Cardiac septum (tissue), 1 donor: Measurements from ENCODE around the gene ICE2. TPM values are rescaled to one million over a fixed set of nuclear protein-coding genes. Genes with fewer than 3 reads are reported as not detected.

Experiments used
- DNase-seq: peaks from one replicate; pipeline ENCODE4 v3.0.0-alpha.2; 2020; ENCODE audit warnings: low spot score
- intact Hi-C: fragments of 100-400 bp; cut with DNase I; formaldehyde crosslinking; loops from one replicate; pipeline ENCODE4 v1.14.0; 2022
- total RNA-seq: library from RNA; stranded (reverse); fragmentation: NEBNext Ultra II Directional; extraction: Animal tissue kit (Norgen Biotek cat#: 25700); gene quantifications from one replicate; pipeline ENCODE4 v1.2.1, GENCODE V29; 2021
- donor health status: DM: no; HTN: no; CAD: no.

Gene ICE2
- total RNA-seq, 1 donor from 2014 or later = 29.7 TPM

DNA sequence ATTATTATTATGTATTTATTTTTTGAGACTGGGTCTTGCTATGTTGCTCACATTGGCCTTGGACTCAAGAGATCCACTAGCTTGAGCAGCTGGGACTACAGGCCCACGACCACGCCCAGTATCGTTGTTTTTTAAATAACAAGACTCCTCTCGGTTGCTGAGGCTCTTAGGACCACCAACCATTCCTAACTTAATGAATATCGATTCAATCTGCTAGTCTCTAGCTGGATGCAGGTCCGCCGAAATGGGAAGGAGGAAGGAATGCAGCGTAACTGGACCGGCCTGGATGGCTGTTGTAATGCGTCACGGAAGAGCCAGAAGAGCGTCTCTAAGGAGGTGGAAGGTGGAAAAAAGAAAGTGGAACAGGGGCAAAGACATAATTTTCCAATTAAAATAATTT lies 82.8 kb downstream of the ICE2 start:
- intact Hi-C loops = loop anchor here (2.0 kb wide), 2 partner anchors 25 to 33 kb away; no protein-coding TSS in a partner anchor

DNA sequence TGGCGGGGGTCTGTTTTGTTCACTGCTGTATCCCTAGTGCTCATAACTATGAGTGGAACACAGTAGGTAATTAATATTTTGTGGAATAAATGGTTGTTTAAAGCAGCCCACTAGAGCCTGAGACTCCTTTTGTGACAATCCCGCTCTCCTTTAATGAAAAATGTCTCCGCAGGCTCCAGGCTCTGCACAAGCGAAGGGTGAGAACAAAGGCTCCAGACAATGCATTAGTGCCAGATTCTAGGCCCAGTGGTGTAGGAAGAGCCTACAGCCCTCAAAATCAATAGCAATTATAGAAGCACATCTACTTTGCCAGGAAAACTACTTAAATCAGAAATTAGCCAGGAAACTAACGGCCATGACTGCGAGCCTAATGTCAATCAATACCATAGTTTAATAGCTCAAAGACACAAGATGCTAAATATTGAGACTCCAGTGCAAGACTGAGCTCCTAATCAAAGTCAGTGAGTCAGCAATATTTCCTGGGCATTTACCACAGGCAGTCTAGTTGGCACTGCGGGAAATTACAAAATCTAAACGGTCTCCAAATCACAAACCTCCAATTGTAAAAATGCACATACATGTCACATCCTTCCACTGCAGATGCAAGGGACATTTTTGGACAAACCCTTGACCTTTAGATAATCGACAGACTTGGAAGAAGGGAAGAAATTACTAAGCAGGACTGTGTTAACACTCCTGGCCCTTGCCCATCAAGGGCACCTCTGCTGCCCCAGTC lies 83.5 kb downstream of the ICE2 start:
- intact Hi-C loops = loop anchor here (2.0 kb wide), 2 partner anchors 25 to 33 kb away; no protein-coding TSS in a partner anchor
- no peak for DNase-seq

More for the DNA sequence above, 82.8 kb downstream of the ICE2 start:
- no peak for DNase-seq

DNA sequence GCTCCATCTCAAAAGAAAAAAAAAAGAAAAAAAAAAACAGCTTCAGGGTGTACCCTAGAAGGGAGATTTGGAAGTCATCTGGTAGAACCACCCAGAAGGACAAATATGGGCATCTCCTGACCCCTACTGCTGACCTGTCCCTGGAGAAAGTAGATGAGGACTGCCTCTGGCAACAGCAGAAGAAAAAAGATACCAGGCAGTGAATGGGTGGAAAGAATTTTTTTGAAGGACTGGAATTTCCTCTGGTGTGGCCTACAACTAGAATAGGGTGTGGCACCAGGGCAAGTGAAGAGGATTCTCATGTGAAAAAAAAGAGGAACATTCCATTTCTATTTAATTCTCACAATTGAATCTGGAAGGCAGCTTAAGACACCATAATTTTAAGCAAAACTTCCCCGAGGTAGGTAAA lies 84.2 kb downstream of the ICE2 start:
- intact Hi-C loops = no loop called here
- no peak for DNase-seq

DNA sequence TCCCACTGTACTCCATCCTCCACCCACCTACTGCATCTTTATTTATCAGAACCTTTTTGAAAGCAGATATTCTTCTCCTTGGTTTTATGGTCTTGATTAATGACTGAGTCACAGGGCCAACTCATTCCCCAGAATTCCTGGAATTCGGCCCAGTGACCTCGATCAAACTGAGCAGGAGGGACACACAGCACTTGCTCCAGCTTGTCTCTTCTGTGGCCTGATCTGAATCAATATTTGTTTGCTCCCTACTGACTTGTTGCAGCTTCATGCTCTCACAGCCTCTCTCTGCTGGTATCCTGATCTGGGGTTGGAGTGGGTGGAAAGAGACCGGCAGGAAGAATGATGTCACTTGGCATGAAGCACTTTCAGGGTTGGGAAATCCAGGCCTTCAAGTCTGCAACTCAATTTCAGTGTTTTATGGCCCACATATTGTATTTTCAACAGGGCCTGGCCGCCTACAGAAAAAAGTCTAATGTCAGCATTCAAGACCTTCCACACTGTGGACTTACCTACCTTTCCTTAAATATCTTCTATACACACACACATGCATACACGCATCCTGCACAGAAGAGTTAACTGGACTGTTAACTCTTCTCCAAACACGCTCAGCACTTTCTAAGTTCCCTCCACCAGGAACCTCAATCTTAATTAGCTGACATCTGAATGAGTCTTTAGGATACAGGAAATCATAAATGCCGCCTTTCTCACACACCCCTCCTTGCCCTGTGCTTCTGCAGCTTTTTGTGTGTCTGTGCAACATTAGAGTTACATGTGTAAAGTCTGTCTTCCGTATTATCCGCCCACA lies 85.8 kb downstream of the ICE2 start:
- no peak for DNase-seq
- intact Hi-C loops = no loop called here

DNA sequence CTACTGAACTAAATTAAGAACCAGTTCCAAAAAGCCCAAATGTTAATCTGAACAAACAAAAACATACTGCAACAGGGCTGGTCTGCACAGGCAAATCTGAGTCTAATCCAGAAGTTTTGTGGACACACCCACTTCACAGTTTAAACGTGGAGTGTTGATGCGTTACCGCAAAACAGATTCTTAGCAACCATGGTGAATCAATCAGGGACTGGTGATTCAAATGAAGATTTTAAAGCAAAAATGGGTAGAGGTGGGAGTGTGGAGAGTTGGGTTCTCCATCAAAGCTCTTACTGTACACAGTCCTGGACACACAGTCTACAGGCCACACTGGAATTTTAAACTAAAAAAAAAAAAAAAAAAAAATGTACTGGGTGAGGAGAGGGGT lies 86.3 kb downstream of the ICE2 start:
- intact Hi-C loops = no loop called here

DNA sequence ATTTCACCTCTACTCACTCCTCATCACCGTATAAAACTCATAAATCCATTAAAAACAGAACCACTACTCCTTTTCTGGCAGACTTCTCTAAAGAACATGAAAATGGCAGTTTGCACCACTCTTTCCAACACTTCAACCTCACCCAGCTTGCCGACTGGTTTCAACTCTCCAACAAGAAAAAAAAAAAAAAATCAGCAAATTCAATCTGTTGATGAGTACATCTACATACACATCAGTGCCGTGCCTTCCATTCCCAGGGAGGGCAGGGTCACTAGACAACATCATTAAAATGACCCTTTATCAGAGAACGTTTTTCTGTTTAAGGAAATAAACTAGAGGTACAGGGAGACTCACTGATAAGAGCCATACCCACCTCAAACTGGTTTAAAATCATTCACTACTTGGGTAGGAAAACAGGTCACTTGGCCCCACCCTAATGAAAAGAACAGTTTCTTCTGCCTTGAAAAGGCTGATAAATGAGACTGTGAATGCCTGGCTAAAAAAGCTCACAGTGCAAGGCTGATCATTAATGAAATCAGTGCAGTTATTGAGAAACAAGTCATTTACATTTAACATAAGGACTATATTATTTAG lies 87.1 kb downstream of the ICE2 start:
- intact Hi-C loops = no loop called here
- DNase-seq = no peak

More for the DNA sequence above, 86.3 kb downstream of the ICE2 start:
- DNase-seq = no peak

DNA sequence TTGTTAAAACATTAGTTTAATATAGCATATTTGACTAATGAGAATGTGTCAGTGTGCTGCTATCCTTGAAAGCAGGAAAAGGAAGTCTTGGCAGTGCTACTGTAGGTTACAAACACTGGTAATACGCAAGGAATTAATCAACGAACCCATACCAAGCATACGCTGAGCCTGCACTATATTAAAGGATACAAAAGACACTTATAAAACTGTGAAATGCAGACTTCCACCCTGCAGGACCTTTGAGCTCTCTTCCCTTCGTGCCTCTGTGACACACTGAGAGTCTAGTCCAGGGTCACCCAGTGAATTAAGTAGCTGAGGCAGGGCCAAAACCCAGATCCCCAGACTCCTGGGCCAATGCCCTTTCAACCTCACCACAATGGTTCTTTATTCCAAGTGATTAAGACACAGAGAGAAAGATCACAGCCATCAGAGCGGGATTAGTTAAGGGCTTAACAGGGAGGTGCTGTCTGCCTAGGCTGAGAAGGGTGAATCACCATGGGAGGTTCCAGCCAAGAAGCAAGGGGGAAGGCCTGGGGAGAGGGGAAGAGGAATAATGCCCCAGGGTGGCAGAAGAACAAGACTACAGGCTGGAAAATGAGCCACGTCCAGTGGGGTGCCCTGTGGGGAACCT lies 88.0 kb downstream of the ICE2 start:
- intact Hi-C loops = no loop called here
- no peak for DNase-seq

DNA sequence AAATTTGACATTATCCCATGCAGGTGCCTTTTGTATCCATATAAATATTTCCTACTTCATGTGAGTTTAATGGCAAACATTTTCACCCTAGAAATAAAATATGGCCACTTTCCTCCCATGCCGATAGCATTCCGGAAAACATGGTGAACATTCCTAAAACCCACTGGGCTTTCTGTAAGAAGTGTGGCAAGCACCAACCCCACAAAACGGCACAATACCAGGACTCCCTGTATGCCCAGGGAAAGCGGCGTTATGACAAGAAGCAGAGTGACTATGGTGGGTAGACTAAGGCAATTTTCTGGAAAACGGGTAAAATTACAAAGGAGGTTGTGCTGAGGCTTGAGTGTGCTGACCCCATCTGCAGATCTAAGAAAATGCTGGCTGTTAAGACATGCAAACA lies 88.7 kb downstream of the ICE2 start:
- DNase-seq = no peak
- intact Hi-C loops = no loop called here

DNA sequence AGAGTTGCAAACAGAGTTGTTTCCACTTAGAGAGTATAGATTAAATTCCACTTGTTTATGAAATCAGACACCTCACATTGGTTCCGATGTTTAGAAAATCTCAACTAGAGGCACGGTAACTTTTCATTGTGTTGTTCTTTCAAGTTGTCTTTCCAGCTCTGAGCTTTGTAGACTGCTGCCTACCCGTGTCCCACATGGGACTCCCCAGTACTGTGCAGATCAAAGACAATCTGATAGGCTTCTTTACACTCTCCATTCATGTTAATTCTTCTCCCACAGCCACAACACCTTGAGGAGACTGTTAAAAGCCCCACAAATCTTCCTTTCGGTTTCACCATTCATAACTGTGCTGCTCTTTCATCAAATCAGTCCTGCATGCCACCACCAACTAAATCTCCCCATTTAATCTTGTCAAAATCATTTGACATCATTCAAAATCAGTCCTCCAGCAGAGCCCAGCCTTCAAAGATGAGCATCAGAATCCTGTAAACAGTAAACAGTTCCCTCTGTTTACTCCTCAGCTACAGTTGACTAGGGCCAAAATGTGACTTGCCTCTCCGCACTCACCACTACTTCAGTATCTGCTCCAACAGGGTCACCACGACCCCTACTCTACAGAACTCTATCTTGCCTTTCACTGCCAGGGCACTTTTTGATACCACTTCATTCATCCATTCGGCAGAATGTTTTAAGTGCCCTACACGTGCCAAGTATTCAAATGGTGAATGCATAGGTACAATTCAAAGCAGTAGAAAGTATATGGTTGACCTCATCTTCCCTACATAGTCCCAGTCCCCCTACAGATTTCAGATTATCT lies 89.5 kb downstream of the ICE2 start:
- DNase-seq = no peak
- intact Hi-C loops = no loop called here

DNA sequence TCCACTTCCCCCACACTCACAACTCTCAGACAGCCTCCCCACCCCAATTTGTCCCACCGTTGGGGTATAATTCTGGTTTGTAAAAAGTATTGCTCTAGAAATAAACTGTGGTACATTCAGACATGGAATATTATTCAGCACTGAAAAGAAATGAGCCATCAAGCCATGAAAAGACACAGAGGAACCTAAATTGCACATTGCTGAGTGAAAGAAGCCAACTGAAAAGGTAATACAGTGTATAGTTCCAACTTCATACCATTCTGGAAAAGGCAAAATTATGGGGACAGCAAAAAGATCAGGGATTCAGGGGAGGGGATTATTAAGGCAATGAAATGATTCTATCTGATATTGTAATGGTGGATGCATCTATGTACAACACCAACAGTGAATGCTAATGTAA lies 91.6 kb downstream of the ICE2 start:
- no peak for DNase-seq
- intact Hi-C loops = no loop called here

DNA sequence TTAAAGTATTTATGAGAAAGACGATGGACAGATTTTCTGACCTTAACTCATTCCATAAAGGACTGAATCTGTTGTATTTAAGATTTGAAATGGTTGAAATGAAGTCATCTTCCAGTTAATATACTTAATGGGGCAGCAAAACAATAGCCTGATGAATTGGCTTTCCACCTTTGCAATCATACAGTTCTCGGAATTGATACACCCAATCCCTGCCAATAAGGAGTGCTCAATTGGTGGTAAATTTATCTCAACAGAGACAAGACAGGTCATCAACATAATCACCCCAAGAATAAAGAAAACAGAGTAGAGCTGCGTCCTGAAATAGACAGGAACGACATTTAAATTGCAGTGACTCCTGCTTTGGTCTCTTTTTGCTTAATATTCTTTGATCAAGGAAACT lies 92.3 kb downstream of the ICE2 start:
- intact Hi-C loops = no loop called here
- no peak for DNase-seq

DNA sequence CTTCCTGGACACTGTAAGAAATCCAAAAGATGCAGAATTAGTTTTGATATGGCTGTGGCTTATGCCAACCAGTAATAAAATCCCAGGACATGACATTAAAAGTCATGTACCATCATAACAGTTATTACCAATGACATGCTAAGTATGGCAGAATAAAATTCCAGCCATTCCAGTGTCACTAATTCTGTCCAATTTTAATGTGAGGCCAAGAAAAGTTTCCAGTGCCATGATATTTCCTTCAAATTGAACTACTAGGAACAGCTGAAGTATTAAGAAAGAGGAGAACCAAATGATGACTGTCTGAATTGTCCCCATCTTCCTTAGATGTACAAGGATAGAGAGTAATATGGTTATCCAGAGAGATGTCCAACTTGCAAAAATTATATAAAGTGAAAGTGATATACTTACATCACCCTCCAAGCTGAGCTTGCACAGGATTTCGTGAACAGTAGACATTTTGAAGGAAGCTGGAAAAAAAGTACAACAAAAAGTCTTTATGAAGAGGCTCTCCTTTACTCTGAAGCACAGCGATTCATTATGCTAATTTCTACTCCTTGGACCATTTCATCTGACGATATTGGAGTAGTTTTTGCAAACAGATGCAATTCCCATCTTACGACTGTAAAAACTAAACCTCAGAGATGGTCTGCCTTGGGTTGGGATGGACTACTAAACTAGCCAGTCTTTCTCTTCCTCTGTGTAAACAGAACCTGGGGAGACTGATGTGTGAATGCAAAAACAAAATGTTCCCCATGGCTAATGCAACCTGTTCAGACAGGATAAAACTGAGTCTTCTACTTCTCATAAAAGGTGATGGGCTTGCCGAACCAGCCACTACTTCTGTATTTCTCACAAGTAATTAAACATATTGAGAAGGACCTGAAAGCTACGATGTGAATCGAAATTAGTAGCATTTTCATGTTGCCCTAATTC lies 93.1 kb downstream of the ICE2 start:
- intact Hi-C loops = no loop called here
- DNase-seq = no peak

DNA sequence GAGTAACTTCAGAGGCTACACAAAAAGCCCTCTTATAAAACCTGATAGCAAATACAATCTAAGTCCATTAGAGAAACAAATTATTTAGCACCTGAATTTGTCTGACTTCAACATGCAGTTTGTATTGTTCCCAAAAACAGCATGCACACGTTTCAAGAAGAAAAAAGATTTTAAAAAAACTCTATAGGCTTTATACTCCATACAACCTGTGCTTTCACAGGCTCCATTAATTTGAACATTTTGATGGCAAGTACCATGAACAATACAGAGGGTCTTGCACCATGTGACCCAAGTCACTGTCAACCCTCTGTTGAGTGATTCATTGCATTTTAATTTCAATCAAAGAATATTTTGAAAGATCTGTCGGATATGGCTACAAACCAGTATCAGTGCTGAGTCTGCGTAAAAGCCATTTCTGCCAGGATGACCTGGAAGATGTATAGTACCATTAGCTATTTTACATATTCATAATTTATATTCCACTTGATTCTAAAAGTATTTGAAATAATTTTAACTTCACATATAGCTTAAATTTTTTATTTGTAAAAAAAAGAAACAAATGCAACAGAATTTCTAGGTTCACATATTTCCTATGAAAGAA lies 94.3 kb downstream of the ICE2 start:
- intact Hi-C loops = no loop called here
- no peak for DNase-seq

DNA sequence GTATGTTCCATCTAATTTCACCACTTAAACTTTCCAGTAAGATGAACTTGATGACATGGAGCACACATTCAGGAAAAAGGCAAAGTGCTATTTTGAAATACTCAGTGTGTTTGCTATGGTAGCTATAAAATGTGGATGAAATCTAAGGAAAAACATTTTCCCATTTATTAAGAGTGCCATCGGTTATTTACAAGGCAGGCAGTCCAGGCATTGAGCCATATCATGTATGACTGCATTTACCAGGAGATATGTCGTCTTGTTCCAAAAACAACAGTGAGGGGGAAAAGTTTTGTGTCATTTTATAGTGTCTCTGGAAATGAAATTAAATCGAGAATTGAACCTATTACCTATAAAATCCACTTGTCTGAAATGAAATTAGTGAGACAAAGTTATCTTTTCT lies 94.9 kb downstream of the ICE2 start:
- intact Hi-C loops = no loop called here
- no peak for DNase-seq

DNA sequence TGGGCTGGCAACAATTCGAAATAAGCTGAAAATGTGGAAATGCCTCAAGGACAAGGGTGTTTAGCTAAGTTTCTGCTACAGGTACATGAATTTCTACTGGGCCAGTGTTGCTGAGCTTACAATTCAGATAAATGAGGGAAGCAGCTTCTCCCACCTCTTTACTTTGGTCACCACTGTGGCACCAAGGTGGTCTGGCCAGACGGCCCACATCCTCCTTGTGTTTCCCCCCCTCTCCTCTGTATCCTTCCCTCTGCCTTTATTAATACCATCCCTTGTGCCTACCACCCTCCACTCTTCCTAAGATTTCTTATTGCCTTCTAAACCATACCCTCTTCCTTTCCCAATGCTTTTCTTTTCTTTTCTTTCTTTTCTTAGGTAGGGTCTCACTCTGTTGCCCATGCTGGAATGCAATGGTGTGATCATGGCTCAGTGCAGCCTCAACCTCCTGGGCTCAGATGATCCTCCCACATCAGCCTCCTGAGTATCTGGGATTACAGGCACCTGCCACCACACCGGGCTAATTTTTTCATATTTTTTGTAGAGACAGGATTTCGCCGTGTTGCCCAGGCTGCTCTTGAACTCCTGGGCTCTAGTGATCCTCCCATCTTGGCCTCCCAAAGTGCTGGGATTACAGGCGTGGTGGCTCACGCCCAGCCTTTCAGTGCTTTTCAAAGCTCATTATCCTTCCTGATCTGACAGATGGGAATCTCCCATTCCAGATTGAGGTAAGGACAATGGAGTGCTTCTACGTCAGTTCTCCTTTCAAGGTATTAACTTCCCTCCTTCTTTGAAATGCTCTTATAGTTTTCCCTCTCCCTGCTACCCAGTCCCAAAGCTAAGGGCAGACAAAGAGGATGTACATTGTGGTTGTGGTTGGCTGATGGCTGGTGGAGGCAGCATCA lies 95.9 kb downstream of the ICE2 start:
- no peak for DNase-seq
- intact Hi-C loops = no loop called here

DNA sequence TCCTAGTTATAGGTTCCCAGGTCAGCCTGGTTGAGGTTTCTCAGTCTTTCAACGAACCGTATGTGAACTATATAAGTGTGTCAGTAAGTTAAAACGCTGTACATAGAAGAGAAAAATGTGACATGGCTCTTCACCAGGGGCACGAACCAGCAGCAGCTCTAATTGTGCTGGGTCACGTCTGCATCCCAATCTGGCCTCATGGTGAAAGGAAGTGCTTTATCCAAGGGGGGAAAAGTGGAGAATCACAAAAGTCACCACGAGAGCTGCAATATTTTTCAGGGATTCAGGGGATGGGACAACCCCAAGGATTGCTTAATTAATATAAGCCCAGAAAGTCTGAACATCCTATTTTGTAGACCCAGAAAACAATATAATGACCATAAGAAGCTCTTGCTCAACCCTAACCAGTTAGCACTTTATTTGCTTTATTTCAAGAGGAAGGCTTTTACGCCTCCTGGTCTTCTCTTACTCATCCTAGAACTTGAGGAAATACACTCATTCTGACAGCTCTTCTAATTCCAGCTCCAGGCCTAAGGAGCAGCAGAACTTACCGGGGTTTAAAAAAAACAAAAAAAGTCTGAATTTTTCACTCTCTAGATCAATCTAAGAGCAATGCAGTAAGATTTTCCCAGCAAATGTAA lies 97.7 kb downstream of the ICE2 start:
- DNase-seq = no peak
- intact Hi-C loops = no loop called here
